Measurements from ENCODE around the gene FDX2.
"Not testable (repeated sequence)": the region's sequence is repeated elsewhere in the genome, so short reads cannot be mapped to it uniquely, and the experiment has no call there.

DNA sequence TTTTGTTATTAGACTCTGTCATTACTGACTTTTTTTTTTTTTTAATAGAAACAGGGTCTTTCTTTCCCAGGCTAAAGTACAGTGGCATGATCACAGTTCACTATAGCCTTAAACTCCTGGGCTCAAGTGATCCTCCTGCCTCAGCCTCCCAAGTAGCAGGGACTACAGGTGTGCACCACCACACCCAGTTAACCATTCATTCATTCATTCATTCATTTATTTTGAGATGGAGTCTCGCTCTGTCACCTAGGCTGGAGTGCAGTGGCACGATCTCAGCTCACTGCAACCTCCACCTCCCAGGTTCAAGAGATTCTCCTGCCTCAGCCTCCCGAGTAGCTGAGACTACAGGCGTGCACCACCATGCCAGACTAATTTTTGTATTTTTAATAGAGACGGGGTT, 33.8 kb downstream of the FDX2 start:
- TF ChIP-seq ZNF274 (IDR thresholded peaks at IDR 0.05; ENCODE audit: low read depth, low read length); YY1 (IDR thresholded peaks at IDR 0.05; ENCODE audit: insufficient read depth, insufficient read length); SUZ12 (IDR thresholded peaks at IDR 0.05; ENCODE audit: extremely low read depth, insufficient read depth, insufficient read length): not testable (repeated sequence)

Data from NT2/D1 (cell line).